ENCODE data around the gene RNF144A.

DNA sequence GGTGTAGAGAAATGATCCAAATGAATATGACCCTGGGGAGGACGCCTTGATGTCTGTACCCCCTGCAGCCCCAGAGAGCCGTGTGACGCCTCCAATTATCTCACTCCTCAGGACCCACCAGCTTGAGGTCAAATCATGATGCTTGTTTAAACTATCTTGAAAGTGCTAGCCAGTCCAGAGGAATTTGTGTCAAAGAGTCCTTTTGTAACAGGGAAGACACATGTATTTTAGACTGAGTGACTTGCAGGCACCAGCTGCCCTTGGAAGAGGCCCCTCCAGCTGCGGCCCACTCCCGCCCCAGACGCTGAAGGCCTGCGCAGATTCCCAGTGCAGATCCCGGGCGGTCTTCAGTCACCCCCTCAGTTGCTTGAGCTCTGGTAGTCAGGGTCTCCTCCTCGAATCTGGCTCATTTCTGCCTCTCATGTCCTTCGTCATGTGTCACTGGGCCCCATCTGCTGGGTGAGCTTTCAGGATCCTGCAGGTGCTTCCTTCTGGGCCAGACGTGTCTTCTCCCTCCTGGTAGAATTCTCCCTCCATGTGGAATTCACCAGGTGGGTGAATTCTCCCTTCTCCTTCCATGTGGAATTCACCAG is 77.4 kb downstream of the RNF144A start:
- TF ChIP-seq, protein P1, sequence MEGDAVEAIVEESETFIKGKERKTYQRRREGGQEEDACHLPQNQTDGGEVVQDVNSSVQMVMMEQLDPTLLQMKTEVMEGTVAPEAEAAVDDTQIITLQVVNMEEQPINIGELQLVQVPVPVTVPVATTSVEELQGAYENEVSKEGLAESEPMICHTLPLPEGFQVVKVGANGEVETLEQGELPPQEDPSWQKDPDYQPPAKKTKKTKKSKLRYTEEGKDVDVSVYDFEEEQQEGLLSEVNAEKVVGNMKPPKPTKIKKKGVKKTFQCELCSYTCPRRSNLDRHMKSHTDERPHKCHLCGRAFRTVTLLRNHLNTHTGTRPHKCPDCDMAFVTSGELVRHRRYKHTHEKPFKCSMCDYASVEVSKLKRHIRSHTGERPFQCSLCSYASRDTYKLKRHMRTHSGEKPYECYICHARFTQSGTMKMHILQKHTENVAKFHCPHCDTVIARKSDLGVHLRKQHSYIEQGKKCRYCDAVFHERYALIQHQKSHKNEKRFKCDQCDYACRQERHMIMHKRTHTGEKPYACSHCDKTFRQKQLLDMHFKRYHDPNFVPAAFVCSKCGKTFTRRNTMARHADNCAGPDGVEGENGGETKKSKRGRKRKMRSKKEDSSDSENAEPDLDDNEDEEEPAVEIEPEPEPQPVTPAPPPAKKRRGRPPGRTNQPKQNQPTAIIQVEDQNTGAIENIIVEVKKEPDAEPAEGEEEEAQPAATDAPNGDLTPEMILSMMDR (conservative IDR thresholded peaks at IDR 0.05 in 1 of 2, IDR thresholded peaks at IDR 0.05 in 1 of 2; ENCODE audit: low read depth in 1 of 2, low read length in 2 of 2): no peak
- no peak for TF ChIP-seq EZH2 (IDR thresholded peaks at IDR 0.05; ENCODE audit: low read length, missing control alignments)
